Astrocyte of the cerebellum (primary cell): Measurements from ENCODE around the gene CD58.

ENCODE experiments used
- DNase-seq: peaks from one replicate; pipeline ENCODE4 v3.0.0-alpha.2; 2011; ENCODE audit warnings: low read depth
- H3K4me3 ChIP-seq: 2 replicates; pipeline ENCODE4 v1.5.1; 2011; ENCODE audit warnings: mild to moderate bottlenecking, low read depth, low read length, moderate library complexity
- in situ Hi-C: cut with HindIII; loops from 2 replicates; pipeline ENCODE4 v1.10.0; 2017; ENCODE audit warnings: low sequenced_read_pairs
- TF ChIP-seq, protein P1 (sequence below): IDR thresholded peaks from 2 replicates; pipeline ENCODE4 v1.5.1; 2012; ENCODE audit warnings: low read length, low read depth, moderate library complexity, mild to moderate bottlenecking; ENCODE audit errors: missing control alignments

The CD58 gene

DNA sequence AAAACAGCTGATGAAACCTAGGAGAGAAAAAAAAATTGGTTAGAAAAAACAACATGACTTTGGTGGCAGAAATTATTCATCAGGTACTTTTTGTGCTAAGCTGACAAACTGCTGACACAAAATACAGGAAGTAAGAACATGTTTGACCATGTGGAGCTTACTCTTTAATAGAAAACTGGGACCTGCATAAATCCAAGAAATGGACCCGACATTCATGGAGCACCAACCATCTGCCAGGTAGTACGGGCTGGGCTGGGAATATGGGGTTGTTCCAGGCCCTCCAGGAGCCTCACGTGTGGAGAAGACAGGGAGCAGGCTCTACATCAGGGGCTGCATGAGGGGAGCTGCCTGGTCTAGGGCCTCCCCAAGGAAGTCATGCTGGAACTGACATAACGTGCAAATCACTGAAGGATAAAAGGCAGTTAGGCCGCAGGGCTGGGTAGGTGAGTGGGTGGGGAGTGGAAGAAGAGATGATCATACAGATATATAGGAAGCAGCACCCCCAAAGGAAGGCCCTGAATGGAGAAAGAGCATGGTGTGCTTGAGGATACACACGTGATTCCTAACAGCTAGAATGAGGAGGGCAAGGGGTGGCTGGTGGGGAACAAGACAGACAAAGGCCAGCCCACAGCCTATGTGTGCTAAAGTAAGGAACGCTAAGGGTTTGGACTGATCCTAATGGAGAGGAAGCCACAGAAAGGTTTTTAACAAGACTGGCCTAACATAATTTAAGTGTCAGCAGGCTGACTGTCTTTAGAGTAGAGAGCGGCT is 26.1 kb downstream of the CD58 start:
- no peak for DNase-seq
- no peak overlapping the region for H3K4me3 ChIP-seq
- TF ChIP-seq, protein P1, sequence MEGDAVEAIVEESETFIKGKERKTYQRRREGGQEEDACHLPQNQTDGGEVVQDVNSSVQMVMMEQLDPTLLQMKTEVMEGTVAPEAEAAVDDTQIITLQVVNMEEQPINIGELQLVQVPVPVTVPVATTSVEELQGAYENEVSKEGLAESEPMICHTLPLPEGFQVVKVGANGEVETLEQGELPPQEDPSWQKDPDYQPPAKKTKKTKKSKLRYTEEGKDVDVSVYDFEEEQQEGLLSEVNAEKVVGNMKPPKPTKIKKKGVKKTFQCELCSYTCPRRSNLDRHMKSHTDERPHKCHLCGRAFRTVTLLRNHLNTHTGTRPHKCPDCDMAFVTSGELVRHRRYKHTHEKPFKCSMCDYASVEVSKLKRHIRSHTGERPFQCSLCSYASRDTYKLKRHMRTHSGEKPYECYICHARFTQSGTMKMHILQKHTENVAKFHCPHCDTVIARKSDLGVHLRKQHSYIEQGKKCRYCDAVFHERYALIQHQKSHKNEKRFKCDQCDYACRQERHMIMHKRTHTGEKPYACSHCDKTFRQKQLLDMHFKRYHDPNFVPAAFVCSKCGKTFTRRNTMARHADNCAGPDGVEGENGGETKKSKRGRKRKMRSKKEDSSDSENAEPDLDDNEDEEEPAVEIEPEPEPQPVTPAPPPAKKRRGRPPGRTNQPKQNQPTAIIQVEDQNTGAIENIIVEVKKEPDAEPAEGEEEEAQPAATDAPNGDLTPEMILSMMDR: no peak
- in situ Hi-C loops: no loop called here

DNA sequence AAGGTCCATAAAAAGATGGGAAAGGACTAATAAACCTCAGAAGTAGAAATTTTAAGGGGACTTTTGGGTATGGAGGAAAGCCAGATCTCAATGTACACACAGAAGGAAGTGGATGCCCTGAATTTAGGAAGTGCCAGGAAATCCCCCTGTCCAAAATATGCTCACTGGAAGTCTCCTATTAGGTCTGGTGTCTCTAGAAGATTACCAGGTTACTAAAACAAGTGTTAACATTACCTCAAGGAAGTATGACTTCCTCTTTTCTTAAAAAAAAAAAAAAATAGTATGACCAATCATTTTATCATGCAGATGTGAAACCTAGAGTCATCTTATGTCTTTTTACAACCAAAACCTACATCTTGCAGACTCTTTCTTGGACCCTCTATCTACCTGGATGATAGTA is 30.7 kb downstream of the CD58 start:
- TF ChIP-seq, protein P1: no peak
- no peak for DNase-seq
- H3K4me3 ChIP-seq: no peak overlapping the region
- in situ Hi-C loops: no loop called here

DNA sequence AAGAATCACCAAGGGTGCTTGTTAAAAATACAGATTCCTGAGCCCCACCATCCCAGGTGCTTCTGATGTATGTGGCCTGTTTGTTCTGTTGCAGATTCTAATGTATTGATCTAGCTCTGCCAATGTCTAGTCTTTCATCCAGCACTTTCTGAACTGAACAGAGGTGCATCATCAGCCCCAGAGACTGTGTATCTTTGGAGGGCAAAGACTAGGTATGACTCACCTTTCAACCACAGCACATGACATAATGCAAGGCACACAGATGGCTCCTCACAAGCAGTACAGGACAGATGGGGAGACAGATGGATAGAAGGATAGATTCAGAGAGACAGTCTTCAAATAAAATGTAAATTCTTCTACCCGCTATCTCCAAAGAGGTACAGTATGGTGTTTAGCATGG is 32.3 kb downstream of the CD58 start:
- in situ Hi-C loops: no loop called here
- no peak for DNase-seq
- H3K4me3 ChIP-seq: no peak overlapping the region
- TF ChIP-seq, protein P1: no peak

DNA sequence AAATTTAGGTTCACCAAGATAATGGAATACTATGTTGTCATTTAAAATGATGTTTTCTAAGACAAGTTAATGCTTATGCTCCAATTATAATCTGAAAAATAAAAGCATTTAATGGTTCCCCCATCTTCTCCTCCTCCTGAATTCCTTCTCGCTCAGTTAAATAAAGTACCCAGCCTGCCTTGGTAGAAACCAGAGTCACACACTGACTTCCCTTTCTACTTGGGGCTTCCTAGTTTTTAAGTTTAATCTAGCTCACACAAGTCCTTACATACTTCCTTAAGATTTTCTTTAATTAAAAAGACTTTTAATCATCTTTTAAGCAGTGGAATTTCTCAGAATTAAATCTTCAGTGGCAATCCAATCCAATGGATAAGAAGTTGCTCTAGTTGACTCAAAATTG is 32.9 kb downstream of the CD58 start:
- in situ Hi-C loops: no loop called here
- H3K4me3 ChIP-seq: no peak overlapping the region
- TF ChIP-seq, protein P1: no peak
- no peak for DNase-seq

DNA sequence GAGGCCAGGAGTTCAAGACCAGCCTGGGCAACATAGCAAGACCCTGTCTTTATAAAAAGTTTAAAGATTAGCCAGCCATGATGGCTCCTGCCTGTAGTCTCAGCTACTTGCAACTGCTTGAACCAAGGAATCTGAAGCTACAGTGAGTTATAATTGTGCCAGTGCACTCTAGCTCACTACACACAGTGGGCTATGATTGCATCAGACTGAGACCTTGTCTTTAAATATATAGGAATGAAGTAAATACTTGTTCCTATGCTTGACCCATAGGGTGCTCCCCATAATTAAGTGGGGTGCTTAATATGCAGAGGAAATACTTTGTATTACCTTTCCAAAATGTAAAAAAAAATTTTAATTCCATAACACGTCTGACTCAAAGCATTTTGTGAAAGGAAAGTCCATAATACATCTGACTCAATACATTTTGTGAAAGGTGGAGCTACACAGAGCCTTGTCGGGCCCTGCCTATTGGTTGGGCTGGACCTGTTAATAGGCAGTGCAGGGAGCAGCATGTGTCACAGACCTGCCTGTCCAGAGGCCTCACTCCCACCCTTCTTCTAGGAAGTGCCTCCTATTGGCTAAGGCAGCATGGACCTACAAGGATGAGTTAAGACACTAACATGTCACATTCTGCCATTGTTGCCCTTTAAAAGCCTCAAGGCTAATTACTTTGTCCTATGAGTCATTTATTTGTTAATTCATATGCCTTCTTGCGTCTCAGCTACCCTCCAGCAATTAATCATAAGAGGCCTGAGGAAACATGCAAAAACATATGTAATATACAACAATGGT is 33.6 kb downstream of the CD58 start:
- no peak for DNase-seq
- TF ChIP-seq, protein P1: no peak
- in situ Hi-C loops: no loop called here
- H3K4me3 ChIP-seq: no peak overlapping the region

DNA sequence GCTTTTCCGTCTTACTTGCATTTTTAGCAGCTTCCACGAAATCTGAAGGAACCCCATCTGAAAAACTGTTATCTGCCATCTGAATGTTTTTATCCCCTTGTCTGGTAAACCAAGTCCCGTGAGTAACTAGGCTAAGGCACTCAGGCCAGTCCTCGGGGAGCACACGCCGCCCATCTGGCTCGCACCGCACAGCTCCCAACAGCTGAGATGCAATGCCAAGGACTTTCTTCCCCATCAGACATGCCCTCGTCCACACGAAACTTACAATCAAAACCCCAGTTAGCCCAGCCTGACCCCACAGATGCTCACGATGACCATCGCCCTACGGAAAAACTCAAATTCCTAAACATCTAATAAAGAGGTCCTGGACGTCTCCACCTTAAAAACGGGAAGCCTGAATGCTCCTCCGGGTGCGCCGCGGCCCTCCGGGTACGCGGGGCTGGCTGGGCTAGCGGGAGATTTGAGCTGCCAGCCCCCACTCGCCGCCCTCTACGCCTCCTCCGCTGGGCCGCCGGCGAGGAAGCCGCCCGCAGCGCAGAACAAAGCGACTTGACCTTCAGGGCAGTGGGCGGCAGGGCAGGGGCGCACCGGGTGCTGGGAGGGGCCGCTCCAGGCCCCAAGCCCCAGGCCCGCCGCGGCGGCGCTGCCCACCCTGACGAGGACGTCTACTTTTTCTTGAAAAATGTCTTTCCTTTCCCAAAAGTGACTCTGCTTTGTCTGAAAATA is 36.6 kb downstream of the CD58 start:
- no peak for DNase-seq
- in situ Hi-C loops: no loop called here
- TF ChIP-seq, protein P1: no peak
- no peak overlapping the region for H3K4me3 ChIP-seq
